Coronary artery (tissue), 2 donors: ENCODE data around the gene KCNJ10.
A peak's percentile ranks its signal among the peaks of the same experiment; 100 is the strongest.

Experiments used
- DNase-seq: peaks from one replicate; pipeline ENCODE4 v3.0.0-alpha.2; 2017; ENCODE audit warnings: low spot score
- H3K27ac ChIP-seq, 2 donors: fragments of 200-600 bp; sonication (generic); one replicate each; pipeline ENCODE4 v1.5.1; 2016 to 2019
- H3K4me3 ChIP-seq: fragments of 200-600 bp; sonication (generic); 2 replicates; pipeline ENCODE4 v1.5.1; 2016; ENCODE audit warnings: mild to moderate bottlenecking, moderate library complexity
- TF ChIP-seq, protein P1 (sequence below): fragments of 200-600 bp; sonication (generic); IDR thresholded peaks from one replicate; pipeline ENCODE4 v1.5.1; 2019; ENCODE audit warnings: antibody characterized with exemption

Gene KCNJ10

GRCh38 chr1:159968901-159969300 lies 101.1 kb downstream of the KCNJ10 start:
- H3K4me3 ChIP-seq: no peak overlapping the region
- TF ChIP-seq, protein P1, sequence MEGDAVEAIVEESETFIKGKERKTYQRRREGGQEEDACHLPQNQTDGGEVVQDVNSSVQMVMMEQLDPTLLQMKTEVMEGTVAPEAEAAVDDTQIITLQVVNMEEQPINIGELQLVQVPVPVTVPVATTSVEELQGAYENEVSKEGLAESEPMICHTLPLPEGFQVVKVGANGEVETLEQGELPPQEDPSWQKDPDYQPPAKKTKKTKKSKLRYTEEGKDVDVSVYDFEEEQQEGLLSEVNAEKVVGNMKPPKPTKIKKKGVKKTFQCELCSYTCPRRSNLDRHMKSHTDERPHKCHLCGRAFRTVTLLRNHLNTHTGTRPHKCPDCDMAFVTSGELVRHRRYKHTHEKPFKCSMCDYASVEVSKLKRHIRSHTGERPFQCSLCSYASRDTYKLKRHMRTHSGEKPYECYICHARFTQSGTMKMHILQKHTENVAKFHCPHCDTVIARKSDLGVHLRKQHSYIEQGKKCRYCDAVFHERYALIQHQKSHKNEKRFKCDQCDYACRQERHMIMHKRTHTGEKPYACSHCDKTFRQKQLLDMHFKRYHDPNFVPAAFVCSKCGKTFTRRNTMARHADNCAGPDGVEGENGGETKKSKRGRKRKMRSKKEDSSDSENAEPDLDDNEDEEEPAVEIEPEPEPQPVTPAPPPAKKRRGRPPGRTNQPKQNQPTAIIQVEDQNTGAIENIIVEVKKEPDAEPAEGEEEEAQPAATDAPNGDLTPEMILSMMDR: no peak
- DNase-seq: peak; percentile 14
- no peak overlapping the region for H3K27ac ChIP-seq

DNA sequence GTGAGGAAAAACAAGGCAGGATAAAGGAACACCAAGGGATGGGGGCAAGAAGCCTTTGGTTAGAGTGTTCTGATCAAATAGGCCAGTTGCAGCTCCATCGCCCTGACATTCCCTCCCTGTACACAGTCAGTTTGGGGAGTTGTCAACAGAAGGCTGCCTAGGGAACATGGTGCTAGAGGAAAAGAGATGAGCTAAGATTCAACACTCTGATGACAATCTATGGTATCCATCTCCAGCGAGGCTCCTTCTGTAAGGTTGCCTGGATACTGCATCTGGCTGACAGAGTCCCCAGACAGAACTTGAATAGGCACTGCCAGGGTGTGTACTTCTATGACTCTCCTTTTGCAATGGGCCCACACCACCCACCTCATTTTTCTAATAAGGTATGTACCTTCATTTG lies 104.7 kb downstream of the KCNJ10 start:
- H3K4me3 ChIP-seq: no peak overlapping the region
- DNase-seq: peak; percentile 22
- no peak overlapping the region for H3K27ac ChIP-seq
- TF ChIP-seq, protein P1: no peak

GRCh38 chr1:159964144-159964543 lies 105.8 kb downstream of the KCNJ10 start:
- no peak overlapping the region for H3K27ac ChIP-seq

GRCh38 chr1:159962176-159962575 lies 107.8 kb downstream of the KCNJ10 start:
- TF ChIP-seq, protein P1: no peak
- H3K27ac ChIP-seq: no peak overlapping the region
- H3K4me3 ChIP-seq: no peak overlapping the region

More at GRCh38 chr1:159964144-159964543, 105.8 kb downstream of the KCNJ10 start:
- TF ChIP-seq, protein P1: no peak
- H3K4me3 ChIP-seq: no peak overlapping the region
- DNase-seq: peak; percentile 12

GRCh38 chr1:159961636-159962035 lies 108.3 kb downstream of the KCNJ10 start:
- peak overlapping the region; percentile 40 for H3K4me3 ChIP-seq
- TF ChIP-seq, protein P1: no peak
- DNase-seq: peak; percentile 63
- H3K27ac ChIP-seq: peak overlapping the region in 1 of 2 donors; percentile 15

More at GRCh38 chr1:159962176-159962575, 107.8 kb downstream of the KCNJ10 start:
- peak; percentile 52 for DNase-seq

DNA sequence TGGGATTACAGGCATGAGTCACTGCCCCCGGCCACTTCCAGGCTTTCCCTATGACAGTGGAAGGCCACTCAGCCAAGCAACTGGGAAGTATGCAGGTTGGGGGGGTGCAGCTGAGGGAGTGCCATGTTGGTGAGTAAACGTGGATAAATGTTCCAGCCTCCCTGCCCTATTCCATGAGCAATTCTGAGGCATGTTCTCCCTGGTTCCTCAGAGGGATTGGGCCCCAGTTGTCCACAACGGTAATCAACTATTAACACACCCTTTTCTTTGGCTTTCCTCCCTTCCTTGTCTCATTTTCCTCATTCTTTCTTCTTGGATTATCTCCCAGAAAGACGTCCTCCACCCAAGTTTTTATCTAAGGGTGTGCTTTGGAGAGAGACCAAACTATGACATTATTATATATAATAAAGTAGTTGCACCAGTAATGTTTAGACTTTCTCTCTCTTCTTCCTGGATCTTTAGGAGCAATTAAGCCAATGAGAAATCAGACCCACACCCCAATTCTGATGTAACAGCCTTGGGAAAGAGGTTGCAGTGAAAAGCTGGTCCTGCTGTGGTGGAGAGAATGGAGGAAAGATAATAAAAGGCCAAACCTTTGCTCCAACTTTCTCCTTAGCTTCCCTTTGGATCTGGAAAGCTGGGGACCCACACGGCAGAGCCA lies 109.1 kb downstream of the KCNJ10 start:
- peak; percentile 83 for DNase-seq
- TF ChIP-seq, protein P1: no peak
- peak overlapping the region in 1 of 2 donors; percentile 70 for H3K27ac ChIP-seq
- H3K4me3 ChIP-seq: peak overlapping the region; percentile 40

- peak; percentile 55 for DNase-seq
- TF ChIP-seq, protein P1: no peak
- Histone ChIP-seq H3K4me3 (no peak overlapping the region), H3K27ac (peak overlapping the region in 1 of 2 donors; percentile 48)
Measured at GRCh38 chr1:159959451-159959850, 110.5 kb downstream of the KCNJ10 start.
